ENCODE results near the gene EPHB2. TPM values are rescaled to one million over a fixed set of nuclear protein-coding genes. Genes with fewer than 3 reads are reported as not detected.

The EPHB2 gene
- total RNA-seq, 1 donor from 2014 or later, result 10.7 TPM

DNA sequence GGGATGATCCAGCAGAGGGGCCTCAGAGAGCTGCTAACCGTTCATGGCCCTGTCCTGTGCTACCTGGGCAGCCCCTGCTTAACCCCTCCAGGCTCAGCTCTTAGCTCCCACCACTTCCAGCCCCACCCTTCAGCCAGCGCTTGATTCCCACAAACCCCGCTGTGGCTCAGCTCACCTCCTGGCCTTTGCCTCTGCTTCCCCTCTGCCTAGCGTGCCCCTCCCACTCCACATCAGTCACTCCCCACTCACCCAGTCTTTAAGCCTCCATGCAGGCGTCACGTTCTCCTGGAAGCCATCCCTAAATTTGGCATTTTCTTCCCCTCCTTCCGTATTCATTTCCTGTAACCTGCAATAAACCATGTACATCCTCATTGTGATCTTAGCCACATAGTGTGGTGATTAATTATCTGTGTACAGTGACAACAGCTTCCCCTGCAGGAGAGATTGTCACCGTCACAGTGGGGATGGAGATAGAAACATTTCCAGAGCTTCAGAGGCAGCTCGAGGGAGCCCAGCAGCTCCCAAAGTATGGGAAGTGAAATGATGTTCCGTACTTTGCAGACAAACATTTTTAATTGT is 65.5 kb downstream of the EPHB2 start:
- Mint-ChIP-seq H3K4me1 (ENCODE audit: unreplicated experiment) (peaks cover 10% of the 10 kb centered on the region), H3K9me3 (ENCODE audit: unreplicated experiment) (no peaks in the 10 kb centered on the region), H3K27ac (ENCODE audit: unreplicated experiment) (no peak overlapping the region), H3K4me3 (ENCODE audit: unreplicated experiment) (no peak overlapping the region), H3K36me3 (ENCODE audit: low read depth, unreplicated experiment) (no peaks in the 10 kb centered on the region), H3K27me3 (ENCODE audit: unreplicated experiment) (peaks cover 2% of the 10 kb centered on the region)
- DNase-seq (ENCODE audit: low spot score), result no peak
- TF ChIP-seq, protein P1, sequence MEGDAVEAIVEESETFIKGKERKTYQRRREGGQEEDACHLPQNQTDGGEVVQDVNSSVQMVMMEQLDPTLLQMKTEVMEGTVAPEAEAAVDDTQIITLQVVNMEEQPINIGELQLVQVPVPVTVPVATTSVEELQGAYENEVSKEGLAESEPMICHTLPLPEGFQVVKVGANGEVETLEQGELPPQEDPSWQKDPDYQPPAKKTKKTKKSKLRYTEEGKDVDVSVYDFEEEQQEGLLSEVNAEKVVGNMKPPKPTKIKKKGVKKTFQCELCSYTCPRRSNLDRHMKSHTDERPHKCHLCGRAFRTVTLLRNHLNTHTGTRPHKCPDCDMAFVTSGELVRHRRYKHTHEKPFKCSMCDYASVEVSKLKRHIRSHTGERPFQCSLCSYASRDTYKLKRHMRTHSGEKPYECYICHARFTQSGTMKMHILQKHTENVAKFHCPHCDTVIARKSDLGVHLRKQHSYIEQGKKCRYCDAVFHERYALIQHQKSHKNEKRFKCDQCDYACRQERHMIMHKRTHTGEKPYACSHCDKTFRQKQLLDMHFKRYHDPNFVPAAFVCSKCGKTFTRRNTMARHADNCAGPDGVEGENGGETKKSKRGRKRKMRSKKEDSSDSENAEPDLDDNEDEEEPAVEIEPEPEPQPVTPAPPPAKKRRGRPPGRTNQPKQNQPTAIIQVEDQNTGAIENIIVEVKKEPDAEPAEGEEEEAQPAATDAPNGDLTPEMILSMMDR (IDR thresholded peaks at IDR 0.05; ENCODE audit: unreplicated experiment), result no peak

DNA sequence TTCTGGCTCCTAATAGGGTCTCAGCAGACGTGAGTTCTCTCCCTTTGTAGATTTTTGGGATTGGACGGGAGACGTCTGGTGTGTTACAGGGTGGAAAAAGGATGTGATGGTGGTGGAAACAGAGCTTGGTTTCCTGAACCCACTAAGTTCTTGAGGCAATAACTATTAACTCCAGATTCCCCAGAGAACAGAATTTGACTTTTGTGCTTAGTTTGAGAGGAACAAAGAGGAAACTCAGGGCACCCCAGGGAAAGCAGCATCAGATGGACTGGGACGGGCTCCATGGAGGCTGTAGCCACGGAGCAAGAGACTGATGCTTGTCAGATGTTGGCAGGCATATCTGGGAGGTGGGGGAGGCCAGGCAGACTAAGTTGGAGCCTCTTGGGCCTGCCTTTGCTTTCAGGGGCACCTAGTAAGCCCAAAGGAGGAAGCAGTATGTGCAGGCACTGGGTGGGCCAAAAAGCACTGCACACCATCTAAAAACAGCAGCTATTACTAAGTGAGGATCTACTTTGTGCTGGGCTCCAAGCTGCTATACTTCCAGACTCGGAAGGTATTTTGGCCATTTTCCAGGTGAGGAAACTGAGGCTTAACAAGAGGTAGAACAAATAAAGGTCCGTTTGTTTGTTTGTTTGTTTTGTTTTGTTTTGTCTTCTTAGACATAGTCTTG is 66.9 kb downstream of the EPHB2 start:
- no peak overlapping the region for H3K4me3 Mint-ChIP-seq (ENCODE audit: unreplicated experiment)
- no peak for DNase-seq (ENCODE audit: low spot score)
- H3K27me3 Mint-ChIP-seq (ENCODE audit: unreplicated experiment), result peaks cover 2% of the 10 kb centered on the region
- no peaks in the 10 kb centered on the region for H3K36me3 Mint-ChIP-seq (ENCODE audit: low read depth, unreplicated experiment)
- TF ChIP-seq, protein P1 (IDR thresholded peaks at IDR 0.05; ENCODE audit: unreplicated experiment), result no peak
- H3K9me3 Mint-ChIP-seq (ENCODE audit: unreplicated experiment), result no peaks in the 10 kb centered on the region
- no peak overlapping the region for H3K27ac Mint-ChIP-seq (ENCODE audit: unreplicated experiment)
- H3K4me1 Mint-ChIP-seq (ENCODE audit: unreplicated experiment), result peaks cover 10% of the 10 kb centered on the region

DNA sequence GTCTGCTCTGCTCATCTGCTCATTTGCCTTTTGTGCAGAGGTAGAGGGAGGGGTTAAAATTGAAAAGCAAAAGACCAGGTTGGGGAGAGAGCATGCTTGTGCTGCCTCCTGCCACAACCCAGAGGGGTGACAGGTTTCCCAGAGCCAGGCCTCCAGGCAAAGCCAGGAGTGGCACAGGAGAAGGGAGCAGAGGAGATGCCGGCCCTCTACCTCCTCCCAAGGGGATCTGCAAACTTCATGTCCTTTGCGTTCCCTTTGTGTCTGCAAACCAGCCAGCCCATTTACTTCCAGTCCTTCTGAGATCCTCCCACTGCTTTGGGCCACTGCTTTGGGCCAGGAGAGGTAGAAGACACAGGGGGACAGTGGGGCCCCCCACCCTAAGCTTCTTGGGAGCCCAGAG is 67.8 kb downstream of the EPHB2 start:
- peaks cover 10% of the 10 kb centered on the region for H3K4me1 Mint-ChIP-seq (ENCODE audit: unreplicated experiment)
- DNase-seq (ENCODE audit: low spot score), result no peak
- H3K27me3 Mint-ChIP-seq (ENCODE audit: unreplicated experiment), result peaks cover 2% of the 10 kb centered on the region
- no peak overlapping the region for H3K27ac Mint-ChIP-seq (ENCODE audit: unreplicated experiment)
- TF ChIP-seq, protein P1 (IDR thresholded peaks at IDR 0.05; ENCODE audit: unreplicated experiment), result no peak
- H3K4me3 Mint-ChIP-seq (ENCODE audit: unreplicated experiment), result no peak overlapping the region
- H3K36me3 Mint-ChIP-seq (ENCODE audit: low read depth, unreplicated experiment), result no peaks in the 10 kb centered on the region
- no peaks in the 10 kb centered on the region for H3K9me3 Mint-ChIP-seq (ENCODE audit: unreplicated experiment)

DNA sequence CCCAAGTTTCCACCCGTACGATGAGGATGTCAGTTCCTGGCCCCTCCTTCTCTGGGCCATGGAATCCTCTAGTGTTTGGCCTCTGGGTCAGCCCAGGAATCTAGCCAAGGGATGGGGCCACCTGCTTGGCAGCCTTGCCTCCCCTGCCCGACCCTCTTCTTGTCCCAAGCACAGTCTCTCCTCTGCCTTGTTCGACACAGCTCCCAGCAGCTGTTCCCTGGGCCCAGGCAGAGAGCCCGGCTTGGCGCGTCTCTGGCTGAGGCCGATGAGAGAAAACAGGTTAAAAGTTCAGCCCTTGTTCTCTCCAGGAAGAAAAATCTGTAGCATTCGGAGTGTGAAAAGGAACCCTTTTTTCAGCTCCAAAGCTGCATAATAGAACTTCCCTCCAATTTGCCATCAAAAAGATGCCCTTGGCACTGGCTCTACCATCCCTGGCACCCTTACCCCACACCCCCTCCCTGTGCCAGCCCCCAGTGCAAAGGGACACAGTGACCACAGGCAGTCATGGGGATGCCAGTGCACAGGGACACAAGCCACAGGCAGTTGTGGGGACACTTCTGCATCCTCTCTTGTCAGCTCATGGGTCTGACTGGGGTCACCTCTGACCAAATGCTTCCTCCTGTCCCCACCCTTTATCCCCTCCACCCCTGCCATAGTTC is 68.4 kb downstream of the EPHB2 start:
- H3K4me3 Mint-ChIP-seq (ENCODE audit: unreplicated experiment), result no peak overlapping the region
- H3K36me3 Mint-ChIP-seq (ENCODE audit: low read depth, unreplicated experiment), result no peaks in the 10 kb centered on the region
- H3K9me3 Mint-ChIP-seq (ENCODE audit: unreplicated experiment), result no peaks in the 10 kb centered on the region
- H3K4me1 Mint-ChIP-seq (ENCODE audit: unreplicated experiment), result peaks cover 5% of the 10 kb centered on the region
- TF ChIP-seq, protein P1 (IDR thresholded peaks at IDR 0.05; ENCODE audit: unreplicated experiment), result no peak
- no peak overlapping the region for H3K27ac Mint-ChIP-seq (ENCODE audit: unreplicated experiment)
- no peak for DNase-seq (ENCODE audit: low spot score)
- H3K27me3 Mint-ChIP-seq (ENCODE audit: unreplicated experiment), result peaks cover 2% of the 10 kb centered on the region

DNA sequence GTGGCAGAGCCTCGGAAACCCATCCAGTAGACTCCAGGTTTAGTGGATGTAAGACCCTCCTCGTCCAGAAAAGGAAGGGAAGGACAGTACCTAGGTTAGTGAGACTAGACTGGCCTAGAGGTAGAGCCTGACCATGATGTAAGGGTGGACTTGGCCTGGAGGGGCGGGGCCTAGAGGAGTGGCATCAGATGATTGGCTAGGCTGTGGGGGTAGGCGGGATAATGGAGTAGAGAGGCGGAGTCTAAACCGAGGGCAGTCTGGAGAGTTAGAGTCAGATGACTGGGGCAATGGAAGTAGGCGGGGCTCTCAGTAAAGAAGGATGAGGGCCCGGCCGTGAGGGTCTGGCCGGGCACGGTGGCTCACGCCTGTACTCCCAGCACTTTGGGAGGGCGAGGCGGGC is 70.1 kb downstream of the EPHB2 start:
- TF ChIP-seq, protein P1 (IDR thresholded peaks at IDR 0.05; ENCODE audit: unreplicated experiment), result no peak
- Mint-ChIP-seq H3K27me3 (ENCODE audit: unreplicated experiment) (peaks cover 2% of the 10 kb centered on the region), H3K4me3 (ENCODE audit: unreplicated experiment) (no peak overlapping the region), H3K9me3 (ENCODE audit: unreplicated experiment) (no peaks in the 10 kb centered on the region), H3K27ac (ENCODE audit: unreplicated experiment) (no peak overlapping the region), H3K4me1 (ENCODE audit: unreplicated experiment) (no peaks in the 10 kb centered on the region), H3K36me3 (ENCODE audit: low read depth, unreplicated experiment) (no peaks in the 10 kb centered on the region)
- DNase-seq (ENCODE audit: low spot score), result peak; percentile 22

Measured in endothelial cell (in vitro differentiated cells).